ENCODE data around the gene SLC25A51. TPM values are rescaled to one million over a fixed set of nuclear protein-coding genes. Genes with fewer than 3 reads are reported as not detected.

Gene SLC25A51
- total and polyA plus RNA-seq, 4 donors: 6.2 to 30.1 (median 17.3) TPM

GRCh38 chr9:37914701-37915358, 10.9 kb upstream of the SLC25A51 start:
- ATAC-seq (ENCODE audit: insufficient read depth, low FRiP score): no peak
- Histone ChIP-seq H3K27ac (ENCODE audit: low read depth in 1 of 2, low read length in 1 of 2) (no peak overlapping the region), H3K4me1 (ENCODE audit: control insufficient read depth in 5 of 5, insufficient read depth in 5 of 5, low read length in 5 of 5) (peaks cover 0 to 57% (median 39%) of the 10 kb centered on the region in 5 donors), H3K9me3 (ENCODE audit: control insufficient read depth in 4 of 4, insufficient read depth in 3 of 4, low read length in 3 of 4) (no peaks in the 10 kb centered on the region), H3K27me3 (ENCODE audit: control insufficient read depth in 3 of 3, insufficient read depth in 3 of 3, low read length in 2 of 3) (no peaks in the 10 kb centered on the region), H3K36me3 (ENCODE audit: control insufficient read depth in 4 of 4, insufficient read depth in 4 of 4, low read length in 4 of 4) (peaks cover 0 to 2% (median 0%) of the 10 kb centered on the region in 4 donors), H3K9ac (ENCODE audit: insufficient read depth in 1 of 2, low read length in 2 of 2) (no peak overlapping the region), H3K4me3 (no peak overlapping the region)
- WGBS, 2 donors: 84 to 90% methylated on average over 11 of the region's 11 CpGs
- DNase-seq: no peak
- TF ChIP-seq CTCF (IDR thresholded peaks at IDR 0.05; ENCODE audit: control extremely low read depth, extremely low read depth): no peak

GRCh38 chr9:37914154-37914551, 10.2 kb upstream of the SLC25A51 start:
- Histone ChIP-seq H3K4me1 (ENCODE audit: control insufficient read depth in 5 of 5, insufficient read depth in 5 of 5, low read length in 5 of 5) (peaks cover 0 to 52% (median 36%) of the 10 kb centered on the region in 5 donors), H3K4me3 (no peak overlapping the region), H3K9me3 (ENCODE audit: control insufficient read depth in 4 of 4, insufficient read depth in 3 of 4, low read length in 3 of 4) (no peaks in the 10 kb centered on the region), H3K27ac (ENCODE audit: low read depth in 1 of 2, low read length in 1 of 2) (no peak overlapping the region), H3K27me3 (ENCODE audit: control insufficient read depth in 3 of 3, insufficient read depth in 3 of 3, low read length in 2 of 3) (no peaks in the 10 kb centered on the region), H3K36me3 (ENCODE audit: control insufficient read depth in 4 of 4, insufficient read depth in 4 of 4, low read length in 4 of 4) (no peaks in the 10 kb centered on the region), H3K9ac (ENCODE audit: insufficient read depth in 1 of 2, low read length in 2 of 2) (no peak overlapping the region)
- WGBS, 2 donors: 84 to 93% methylated on average over 8 of the region's 8 CpGs
- DNase-seq (no peak), ATAC-seq (ENCODE audit: insufficient read depth, low FRiP score) (no peak)
- no peak for TF ChIP-seq CTCF (IDR thresholded peaks at IDR 0.05; ENCODE audit: control extremely low read depth, extremely low read depth)

GRCh38 chr9:37913480-37914153, 9.7 kb upstream of the SLC25A51 start:
- peaks cover 0 to 46% (median 31%) of the 10 kb centered on the region in 5 donors for H3K4me1 ChIP-seq (ENCODE audit: control insufficient read depth in 5 of 5, insufficient read depth in 5 of 5, low read length in 5 of 5)
- ATAC-seq (ENCODE audit: insufficient read depth, low FRiP score) (peak; percentile 86), DNase-seq (peak; percentile 90 to 93 (median 91))
- H3K27ac ChIP-seq (ENCODE audit: low read depth in 1 of 2, low read length in 1 of 2): no peak overlapping the region
- H3K4me3 ChIP-seq: no peak overlapping the region
- no peak overlapping the region for H3K9ac ChIP-seq (ENCODE audit: insufficient read depth in 1 of 2, low read length in 2 of 2)
- peak; percentile 99 for TF ChIP-seq CTCF (IDR thresholded peaks at IDR 0.05; ENCODE audit: control extremely low read depth, extremely low read depth)
- H3K9me3 ChIP-seq (ENCODE audit: control insufficient read depth in 4 of 4, insufficient read depth in 3 of 4, low read length in 3 of 4): no peaks in the 10 kb centered on the region
- WGBS, 2 donors: 47 to 56% methylated on average over 11 of the region's 11 CpGs
- H3K27me3 ChIP-seq (ENCODE audit: control insufficient read depth in 3 of 3, insufficient read depth in 3 of 3, low read length in 2 of 3): no peaks in the 10 kb centered on the region
- H3K36me3 ChIP-seq (ENCODE audit: control insufficient read depth in 4 of 4, insufficient read depth in 4 of 4, low read length in 4 of 4): no peaks in the 10 kb centered on the region

Measured in lung (tissue), 12 donors.